SK-N-SH (cell line): ENCODE results near the gene GARNL3. TPM values are rescaled to one million over a fixed set of nuclear protein-coding genes. Genes with fewer than 3 reads are reported as not detected.
A peak's percentile ranks its signal among the peaks of the same experiment; 100 is the strongest.

Experiments
- ELF1 ChIP-seq: IDR thresholded peaks from 2 replicates; pipeline ENCODE4 v1.4.0; 2012
- EP300 ChIP-seq, 2 experiments: IDR thresholded peaks; 2 replicates each; pipeline versions ENCODE4 v1.4.0 to v1.6.1; 2012; ENCODE audit warnings: borderline replicate concordance in 1 of 2, low read depth in 1 of 2, low read length in 1 of 2
- EZH2phosphoT487 ChIP-seq: fragments of 200-600 bp; sonication (generic); IDR thresholded peaks from 2 replicates; pipeline ENCODE4 v1.6.1; 2017; ENCODE audit warnings: low read depth, mixed run types, mild to moderate bottlenecking, antibody characterized with exemption, moderate library complexity, borderline replicate concordance
- FOSL2 ChIP-seq: IDR thresholded peaks from 2 replicates; pipeline ENCODE4 v1.4.0; 2012; ENCODE audit warnings: low read depth, mild to moderate bottlenecking, moderate library complexity, borderline replicate concordance
- FOXJ3 ChIP-seq: sonication (generic); formaldehyde crosslinking; IDR thresholded peaks from 2 replicates; pipeline ENCODE4 v1.5.1; 2020; ENCODE audit warnings: mild to moderate bottlenecking, missing genetic modification reagents
- FOXM1 ChIP-seq: IDR thresholded peaks from 2 replicates; pipeline ENCODE4 v1.4.0; 2012; ENCODE audit warnings: low read depth, mild to moderate bottlenecking
- GABPA ChIP-seq: IDR thresholded peaks from 2 replicates; pipeline ENCODE4 v1.4.0; 2012; ENCODE audit warnings: low read depth, mild to moderate bottlenecking
- POLR2AphosphoS5 ChIP-seq: IDR thresholded peaks from 2 replicates; pipeline ENCODE4 v1.6.1; 2012; ENCODE audit warnings: low read depth, low read length
- RCOR1 ChIP-seq: fragments of 150-350 bp; IDR thresholded peaks from 2 replicates; pipeline ENCODE4 v1.6.1; 2017; ENCODE audit warnings: antibody characterized with exemption, low read length
- RFX5 ChIP-seq: IDR thresholded peaks from 2 replicates; pipeline ENCODE4 v1.6.1; 2012; ENCODE audit warnings: mild to moderate bottlenecking, improper control_type of control experiment, low read length
- SIN3A ChIP-seq: IDR thresholded peaks from 2 replicates; pipeline ENCODE4 v1.6.1; 2012; ENCODE audit warnings: low read depth, mild to moderate bottlenecking, low read length, moderate library complexity, borderline replicate concordance
- SMC3 ChIP-seq: IDR thresholded peaks from 2 replicates; pipeline ENCODE4 v1.6.1; 2012; ENCODE audit warnings: low read depth, low read length, improper control_type of control experiment
- TAF1 ChIP-seq: IDR thresholded peaks from 2 replicates; pipeline ENCODE4 v1.6.1; 2012; ENCODE audit warnings: low read depth, mild to moderate bottlenecking, low read length, moderate library complexity, borderline replicate concordance
- TEAD4 ChIP-seq: IDR thresholded peaks from 2 replicates; pipeline ENCODE4 v1.4.0; 2012; ENCODE audit warnings: mild to moderate bottlenecking, borderline replicate concordance; ENCODE audit not compliant: insufficient read depth
- USF1 ChIP-seq: IDR thresholded peaks from 2 replicates; pipeline ENCODE4 v1.4.0; 2012; ENCODE audit warnings: low read depth, borderline replicate concordance
- USF2 ChIP-seq: fragments of 150-350 bp; IDR thresholded peaks from 2 replicates; pipeline ENCODE4 v1.6.1; 2017; ENCODE audit warnings: antibody characterized with exemption, low read length, low read depth, borderline replicate concordance
- YY1 ChIP-seq: IDR thresholded peaks from 2 replicates; pipeline ENCODE4 v1.4.0; 2012; ENCODE audit warnings: low read depth, mild to moderate bottlenecking
- polyA plus RNA-seq, 3 experiments: library from polyadenylated mRNA; depleted of rRNA; stranded (reverse); fragments of >200 nt; gene quantifications; 2 replicates each; pipeline ENCODE4 v1.2.3, GENCODE V29; 2012
- TF ChIP-seq, protein P1 (sequence below): IDR thresholded peaks from 2 replicates; pipeline ENCODE4 v1.4.0; 2012; ENCODE audit warnings: low read depth, borderline replicate concordance
- TF ChIP-seq, protein P2 (sequence below): IDR thresholded peaks from 2 replicates; pipeline ENCODE4 v1.6.1; 2012; ENCODE audit warnings: mild to moderate bottlenecking, low read depth, low read length, moderate library complexity

The GARNL3 gene
- polyA plus RNA-seq, 1 of the 3 experiments (the other 2 are of a cell fraction) = 9.1 TPM

GRCh38 chr9:127318651-127319167, 54.1 kb downstream of the GARNL3 start (continued):
- TF ChIP-seq FOXJ3 (CRISPR knock-in tag) (no peak), GABPA (no peak), SIN3A (no peak), POLR2AphosphoS5 (no peak), SMC3 (no peak), TAF1 (no peak), FOSL2 (peak; percentile 54; the same call in 1 of the 2 replicates), USF1 (no peak), TEAD4 (no peak), ELF1 (no peak), RCOR1 (no peak), EP300 (IDR thresholded peaks at IDR 0.05; ENCODE audit: borderline replicate concordance in 1 of 2, low read depth in 1 of 2, low read length in 1 of 2) (peak in 1 of 2 experiments; percentile 49; a peak in 2 of 4 replicates), RFX5 (no peak), USF2 (no peak), FOXM1 (no peak), EZH2phosphoT487 (no peak), YY1 (no peak)
- TF ChIP-seq, protein P1, sequence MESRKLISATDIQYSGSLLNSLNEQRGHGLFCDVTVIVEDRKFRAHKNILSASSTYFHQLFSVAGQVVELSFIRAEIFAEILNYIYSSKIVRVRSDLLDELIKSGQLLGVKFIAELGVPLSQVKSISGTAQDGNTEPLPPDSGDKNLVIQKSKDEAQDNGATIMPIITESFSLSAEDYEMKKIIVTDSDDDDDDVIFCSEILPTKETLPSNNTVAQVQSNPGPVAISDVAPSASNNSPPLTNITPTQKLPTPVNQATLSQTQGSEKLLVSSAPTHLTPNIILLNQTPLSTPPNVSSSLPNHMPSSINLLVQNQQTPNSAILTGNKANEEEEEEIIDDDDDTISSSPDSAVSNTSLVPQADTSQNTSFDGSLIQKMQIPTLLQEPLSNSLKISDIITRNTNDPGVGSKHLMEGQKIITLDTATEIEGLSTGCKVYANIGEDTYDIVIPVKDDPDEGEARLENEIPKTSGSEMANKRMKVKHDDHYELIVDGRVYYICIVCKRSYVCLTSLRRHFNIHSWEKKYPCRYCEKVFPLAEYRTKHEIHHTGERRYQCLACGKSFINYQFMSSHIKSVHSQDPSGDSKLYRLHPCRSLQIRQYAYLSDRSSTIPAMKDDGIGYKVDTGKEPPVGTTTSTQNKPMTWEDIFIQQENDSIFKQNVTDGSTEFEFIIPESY = no peak
- TF ChIP-seq, protein P2, sequence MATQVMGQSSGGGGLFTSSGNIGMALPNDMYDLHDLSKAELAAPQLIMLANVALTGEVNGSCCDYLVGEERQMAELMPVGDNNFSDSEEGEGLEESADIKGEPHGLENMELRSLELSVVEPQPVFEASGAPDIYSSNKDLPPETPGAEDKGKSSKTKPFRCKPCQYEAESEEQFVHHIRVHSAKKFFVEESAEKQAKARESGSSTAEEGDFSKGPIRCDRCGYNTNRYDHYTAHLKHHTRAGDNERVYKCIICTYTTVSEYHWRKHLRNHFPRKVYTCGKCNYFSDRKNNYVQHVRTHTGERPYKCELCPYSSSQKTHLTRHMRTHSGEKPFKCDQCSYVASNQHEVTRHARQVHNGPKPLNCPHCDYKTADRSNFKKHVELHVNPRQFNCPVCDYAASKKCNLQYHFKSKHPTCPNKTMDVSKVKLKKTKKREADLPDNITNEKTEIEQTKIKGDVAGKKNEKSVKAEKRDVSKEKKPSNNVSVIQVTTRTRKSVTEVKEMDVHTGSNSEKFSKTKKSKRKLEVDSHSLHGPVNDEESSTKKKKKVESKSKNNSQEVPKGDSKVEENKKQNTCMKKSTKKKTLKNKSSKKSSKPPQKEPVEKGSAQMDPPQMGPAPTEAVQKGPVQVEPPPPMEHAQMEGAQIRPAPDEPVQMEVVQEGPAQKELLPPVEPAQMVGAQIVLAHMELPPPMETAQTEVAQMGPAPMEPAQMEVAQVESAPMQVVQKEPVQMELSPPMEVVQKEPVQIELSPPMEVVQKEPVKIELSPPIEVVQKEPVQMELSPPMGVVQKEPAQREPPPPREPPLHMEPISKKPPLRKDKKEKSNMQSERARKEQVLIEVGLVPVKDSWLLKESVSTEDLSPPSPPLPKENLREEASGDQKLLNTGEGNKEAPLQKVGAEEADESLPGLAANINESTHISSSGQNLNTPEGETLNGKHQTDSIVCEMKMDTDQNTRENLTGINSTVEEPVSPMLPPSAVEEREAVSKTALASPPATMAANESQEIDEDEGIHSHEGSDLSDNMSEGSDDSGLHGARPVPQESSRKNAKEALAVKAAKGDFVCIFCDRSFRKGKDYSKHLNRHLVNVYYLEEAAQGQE = no peak
